ENCODE data around the gene TMTC2. TPM values are rescaled to one million over a fixed set of nuclear protein-coding genes. Genes with fewer than 3 reads are reported as not detected.

The TMTC2 gene
- total RNA-seq, 2 donors from 2014 or later: 4.7 to 9.0 TPM

DNA sequence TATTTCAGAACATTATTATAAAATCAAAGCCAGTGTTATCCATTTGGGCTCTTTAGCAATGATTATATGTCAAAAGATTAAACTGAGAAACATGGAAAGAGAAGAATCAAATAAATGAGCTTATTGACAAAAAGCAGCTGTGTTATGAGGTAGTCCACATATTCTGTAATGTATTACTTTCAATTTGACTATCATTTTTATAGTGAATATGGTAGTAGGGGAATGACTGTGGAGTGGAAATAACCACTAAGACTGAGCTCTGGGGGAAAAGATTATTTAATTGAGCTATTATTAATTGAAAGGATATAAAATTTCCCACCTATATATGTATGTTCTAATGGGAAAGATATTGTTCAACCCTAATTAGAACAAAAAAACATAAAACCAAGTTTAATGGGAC is 381.3 kb downstream of the TMTC2 start:
- Mint-ChIP-seq H3K27ac (no peak overlapping the region), H3K9me3 (peaks cover 8 to 10% of the 10 kb centered on the region in 2 donors), H3K4me3 (no peak overlapping the region), H3K4me1 (ENCODE audit: low read depth) (no peaks in the 10 kb centered on the region), H3K36me3 (ENCODE audit: insufficient read depth in 2 of 2) (peaks cover 0 to 3% of the 10 kb centered on the region in 2 donors), H3K27me3 (ENCODE audit: low read depth) (no peaks in the 10 kb centered on the region)
- ATAC-seq (replicated peaks in 1 of 2): no peak
- DNase-seq: no peak

DNA sequence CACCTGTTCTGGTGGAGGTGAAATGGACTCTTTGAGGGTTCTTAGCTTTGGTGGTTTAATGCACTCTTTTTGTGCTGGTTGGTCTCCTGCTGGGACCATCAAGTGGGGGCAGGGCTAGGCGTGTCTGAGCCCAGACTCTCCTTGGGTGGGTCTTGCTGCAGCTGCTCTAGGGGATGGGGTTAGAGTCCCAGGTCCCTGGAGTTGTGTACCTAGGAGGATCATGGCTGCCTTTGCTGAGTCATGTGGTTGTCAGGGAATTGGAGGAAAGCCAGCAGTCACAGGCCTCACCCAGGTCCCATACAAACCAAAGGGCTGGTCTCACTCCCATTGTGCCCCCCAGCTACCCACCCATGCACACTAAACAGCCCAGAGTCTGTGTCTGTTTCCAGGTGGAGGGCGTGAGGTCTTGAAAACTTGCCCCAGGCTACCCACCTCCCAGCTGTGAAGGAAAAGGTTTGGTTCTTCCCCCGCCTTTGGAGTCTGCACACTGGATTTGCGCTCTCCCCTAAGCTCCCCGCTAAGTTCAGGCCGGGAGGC is 387.7 kb downstream of the TMTC2 start:
- Mint-ChIP-seq H3K4me1 (ENCODE audit: low read depth) (no peaks in the 10 kb centered on the region), H3K36me3 (ENCODE audit: insufficient read depth in 2 of 2) (peaks cover 3 to 8% of the 10 kb centered on the region in 2 donors), H3K9me3 (peaks cover 7 to 13% of the 10 kb centered on the region in 2 donors), H3K27ac (no peak overlapping the region), H3K4me3 (no peak overlapping the region), H3K27me3 (ENCODE audit: low read depth) (no peaks in the 10 kb centered on the region)
- ATAC-seq (replicated peaks in 1 of 2) (no peak), DNase-seq (no peak)

DNA sequence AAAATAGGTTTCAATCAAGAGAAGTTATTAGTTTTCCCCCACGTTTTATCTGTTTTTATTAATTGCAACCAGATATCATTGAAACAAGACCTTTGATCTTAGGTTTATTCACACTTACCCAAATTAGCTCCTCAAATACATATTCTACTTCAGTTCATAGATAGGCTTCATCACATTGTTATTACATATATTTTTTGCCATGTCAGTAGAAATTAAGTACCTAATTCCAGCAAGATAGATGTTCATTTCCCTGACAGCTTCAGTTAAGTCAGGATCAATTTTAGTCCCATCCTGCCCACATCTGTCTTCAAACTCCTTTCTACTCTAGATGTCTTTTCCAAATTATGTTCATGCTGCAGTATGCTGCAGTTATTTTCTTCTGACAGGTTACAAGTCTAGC is 388.8 kb downstream of the TMTC2 start:
- Mint-ChIP-seq H3K36me3 (ENCODE audit: insufficient read depth in 2 of 2) (peaks cover 3 to 8% of the 10 kb centered on the region in 2 donors), H3K27ac (no peak overlapping the region), H3K27me3 (ENCODE audit: low read depth) (no peaks in the 10 kb centered on the region), H3K9me3 (peaks cover 6 to 13% of the 10 kb centered on the region in 2 donors), H3K4me1 (ENCODE audit: low read depth) (no peaks in the 10 kb centered on the region), H3K4me3 (no peak overlapping the region)
- ATAC-seq (replicated peaks in 1 of 2) (no peak), DNase-seq (no peak)

DNA sequence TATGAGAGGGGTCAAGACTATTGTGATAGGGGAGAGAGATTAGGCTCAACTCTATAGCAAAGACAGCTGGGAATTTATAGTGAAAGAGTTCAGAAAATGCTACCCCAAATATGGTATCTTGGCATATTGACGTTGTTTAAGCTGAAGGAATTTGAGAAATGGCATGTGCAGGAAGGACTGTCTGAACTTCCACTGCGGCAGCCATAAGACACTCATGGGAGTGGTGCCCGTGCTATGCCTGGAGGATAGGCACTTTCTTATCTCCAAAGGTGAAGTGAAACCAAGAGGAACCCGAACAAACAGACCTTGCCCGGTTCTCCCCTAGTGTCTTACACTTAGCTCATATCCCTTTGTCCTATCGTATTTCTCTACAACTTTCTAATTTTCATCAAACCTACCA is 390.3 kb downstream of the TMTC2 start:
- ATAC-seq (replicated peaks in 1 of 2) (no peak), DNase-seq (no peak)
- H3K27me3 Mint-ChIP-seq (ENCODE audit: low read depth): no peaks in the 10 kb centered on the region
- peaks cover 2 to 6% of the 10 kb centered on the region in 2 donors for H3K9me3 Mint-ChIP-seq
- no peaks in the 10 kb centered on the region for H3K4me1 Mint-ChIP-seq (ENCODE audit: low read depth)
- H3K27ac Mint-ChIP-seq: no peak overlapping the region
- H3K4me3 Mint-ChIP-seq: no peak overlapping the region
- peaks cover 3 to 8% of the 10 kb centered on the region in 2 donors for H3K36me3 Mint-ChIP-seq (ENCODE audit: insufficient read depth in 2 of 2)

DNA sequence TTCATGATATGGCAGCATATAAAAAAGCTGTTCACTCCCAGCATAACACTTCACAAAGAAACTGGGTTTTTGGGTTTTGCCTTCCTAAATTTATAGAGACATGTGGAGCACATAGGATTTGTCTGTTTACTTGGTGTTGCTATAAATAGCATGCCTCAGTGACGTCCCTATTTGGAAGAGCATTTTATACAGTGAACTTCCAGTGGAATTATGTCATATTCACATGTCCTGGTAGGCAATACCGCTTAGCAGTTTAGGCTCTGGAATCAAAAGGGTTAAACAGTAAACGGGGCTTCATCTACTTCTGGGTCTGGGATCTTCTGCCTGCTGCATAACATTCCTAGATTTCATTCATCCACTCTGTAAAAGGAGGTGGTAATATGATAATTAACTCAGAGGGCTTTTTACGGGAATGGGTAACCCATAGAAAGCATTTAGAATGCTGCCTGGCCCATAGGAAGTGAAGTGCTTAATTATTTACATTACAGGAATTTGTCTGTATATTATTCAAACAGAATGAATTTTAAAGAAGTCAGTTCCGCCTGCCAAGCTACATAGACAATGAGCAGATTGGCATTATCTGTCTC is 396.1 kb downstream of the TMTC2 start:
- H3K36me3 Mint-ChIP-seq (ENCODE audit: insufficient read depth in 2 of 2): no peaks in the 10 kb centered on the region
- no peaks in the 10 kb centered on the region for H3K4me1 Mint-ChIP-seq (ENCODE audit: low read depth)
- no peak for ATAC-seq (replicated peaks in 1 of 2)
- H3K27ac Mint-ChIP-seq: no peak overlapping the region
- peaks cover 0 to 2% of the 10 kb centered on the region in 2 donors for H3K9me3 Mint-ChIP-seq
- H3K27me3 Mint-ChIP-seq (ENCODE audit: low read depth): no peaks in the 10 kb centered on the region
- DNase-seq: no peak
- no peak overlapping the region for H3K4me3 Mint-ChIP-seq

DNA sequence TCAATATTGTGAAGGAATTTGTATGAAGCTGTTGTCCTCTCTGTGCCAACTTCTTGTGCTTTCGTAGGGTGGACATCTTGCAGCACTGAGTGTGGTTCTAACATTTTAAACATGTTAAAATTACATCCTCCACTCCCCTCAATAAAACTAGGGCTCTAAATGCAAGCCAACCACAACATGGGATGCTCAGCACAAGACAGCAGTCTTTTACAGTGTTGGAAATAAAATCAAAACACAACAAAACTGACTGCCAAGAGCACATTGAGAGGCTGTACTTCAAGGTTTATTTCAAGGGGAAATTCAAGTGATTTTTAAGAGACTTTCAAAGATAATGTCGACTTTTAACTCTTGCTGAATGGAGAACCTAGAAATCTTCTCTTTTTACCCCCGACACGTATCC is 396.9 kb downstream of the TMTC2 start:
- no peaks in the 10 kb centered on the region for H3K36me3 Mint-ChIP-seq (ENCODE audit: insufficient read depth in 2 of 2)
- no peaks in the 10 kb centered on the region for H3K27me3 Mint-ChIP-seq (ENCODE audit: low read depth)
- H3K4me3 Mint-ChIP-seq: no peak overlapping the region
- ATAC-seq (replicated peaks in 1 of 2): no peak
- no peak for DNase-seq
- no peaks in the 10 kb centered on the region for H3K4me1 Mint-ChIP-seq (ENCODE audit: low read depth)
- no peak overlapping the region for H3K27ac Mint-ChIP-seq
- peaks cover 0 to 2% of the 10 kb centered on the region in 2 donors for H3K9me3 Mint-ChIP-seq

DNA sequence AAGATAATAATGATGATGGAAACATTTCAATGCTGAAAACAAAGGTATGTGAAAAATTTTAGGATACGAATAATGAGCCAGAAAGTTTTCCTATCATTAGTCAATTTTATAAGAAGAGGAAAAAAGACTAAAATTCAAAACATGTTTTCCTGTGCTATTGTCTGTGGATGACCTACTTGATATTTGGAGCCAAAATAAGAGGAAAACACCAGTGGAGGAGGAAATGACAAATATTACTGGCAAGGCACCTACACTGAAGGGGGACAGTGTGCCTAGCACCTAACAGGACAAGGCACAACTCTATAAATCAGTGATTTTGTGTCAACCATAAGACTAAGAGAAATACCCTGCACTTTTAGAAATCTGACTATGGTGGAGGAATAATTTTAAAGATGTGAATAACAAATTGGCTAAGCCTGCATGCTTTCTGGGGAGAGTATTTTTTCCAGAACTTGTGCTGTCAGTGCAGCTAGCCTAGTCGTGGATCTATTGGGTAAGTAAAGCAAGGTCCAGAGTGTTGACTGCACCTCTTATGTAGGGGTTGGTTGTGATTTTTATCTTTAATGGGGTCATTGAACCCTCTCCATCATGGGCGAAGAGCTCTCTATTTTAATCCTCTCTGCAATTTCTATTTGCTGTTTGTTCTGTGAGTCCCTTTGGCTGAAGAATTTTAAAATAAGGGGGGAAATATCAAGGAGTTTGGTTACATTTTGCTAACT is 398.0 kb downstream of the TMTC2 start:
- Mint-ChIP-seq H3K4me3 (no peak overlapping the region), H3K4me1 (ENCODE audit: low read depth) (no peaks in the 10 kb centered on the region), H3K27me3 (ENCODE audit: low read depth) (no peaks in the 10 kb centered on the region), H3K9me3 (peaks cover 0 to 2% of the 10 kb centered on the region in 2 donors), H3K27ac (no peak overlapping the region), H3K36me3 (ENCODE audit: insufficient read depth in 2 of 2) (no peaks in the 10 kb centered on the region)
- DNase-seq (no peak), ATAC-seq (replicated peaks in 1 of 2) (no peak)

DNA sequence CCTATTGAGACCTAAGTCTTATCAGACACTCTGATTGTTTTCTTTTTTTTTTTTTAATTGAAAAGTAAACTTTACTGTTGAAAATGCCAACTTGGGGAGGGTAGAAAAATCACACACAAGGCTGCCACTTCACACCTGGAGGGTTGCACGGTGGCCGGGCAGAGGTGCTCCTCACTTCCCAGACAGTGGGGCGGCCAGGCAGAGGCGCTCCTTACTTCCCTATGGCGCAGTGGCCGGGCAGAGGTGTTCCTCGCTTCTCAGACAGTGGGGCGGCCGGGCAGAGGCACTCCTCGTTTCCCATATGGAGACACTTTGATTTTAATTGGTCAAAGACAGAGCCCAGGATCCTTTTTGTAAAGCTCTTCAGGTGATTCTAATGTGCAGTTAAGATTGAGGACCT is 399.3 kb downstream of the TMTC2 start:
- no peaks in the 10 kb centered on the region for H3K36me3 Mint-ChIP-seq (ENCODE audit: insufficient read depth in 2 of 2)
- no peak overlapping the region for H3K4me3 Mint-ChIP-seq
- DNase-seq (no peak), ATAC-seq (replicated peaks in 1 of 2) (no peak)
- H3K27me3 Mint-ChIP-seq (ENCODE audit: low read depth): no peaks in the 10 kb centered on the region
- no peaks in the 10 kb centered on the region for H3K4me1 Mint-ChIP-seq (ENCODE audit: low read depth)
- no peak overlapping the region for H3K27ac Mint-ChIP-seq
- H3K9me3 Mint-ChIP-seq: peaks cover 0 to 2% of the 10 kb centered on the region in 2 donors

DNA sequence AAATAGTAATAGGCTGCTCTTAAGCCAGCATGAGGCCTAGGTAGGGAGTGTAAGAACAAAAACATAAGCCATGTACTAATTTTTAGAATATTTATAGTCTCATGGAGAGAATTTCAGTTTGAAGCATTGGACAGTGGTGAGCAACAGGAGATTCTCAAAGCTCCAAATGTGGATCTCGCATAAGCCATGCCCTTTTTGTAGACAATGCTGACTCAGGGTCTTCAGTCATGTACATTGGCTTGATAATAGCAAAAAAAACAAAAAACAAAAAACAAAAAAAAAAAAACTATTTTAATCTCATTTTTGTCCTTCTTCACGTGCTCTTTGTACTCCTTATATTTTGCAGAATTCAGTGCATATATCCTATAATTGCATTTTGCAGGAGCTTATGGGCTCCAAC is 402.9 kb downstream of the TMTC2 start:
- peaks cover 0 to 2% of the 10 kb centered on the region in 2 donors for H3K9me3 Mint-ChIP-seq
- DNase-seq (no peak), ATAC-seq (replicated peaks in 1 of 2) (no peak)
- H3K36me3 Mint-ChIP-seq (ENCODE audit: insufficient read depth in 2 of 2): no peaks in the 10 kb centered on the region
- H3K4me3 Mint-ChIP-seq: no peak overlapping the region
- H3K27ac Mint-ChIP-seq: no peak overlapping the region
- H3K4me1 Mint-ChIP-seq (ENCODE audit: low read depth): no peaks in the 10 kb centered on the region
- H3K27me3 Mint-ChIP-seq (ENCODE audit: low read depth): no peaks in the 10 kb centered on the region

DNA sequence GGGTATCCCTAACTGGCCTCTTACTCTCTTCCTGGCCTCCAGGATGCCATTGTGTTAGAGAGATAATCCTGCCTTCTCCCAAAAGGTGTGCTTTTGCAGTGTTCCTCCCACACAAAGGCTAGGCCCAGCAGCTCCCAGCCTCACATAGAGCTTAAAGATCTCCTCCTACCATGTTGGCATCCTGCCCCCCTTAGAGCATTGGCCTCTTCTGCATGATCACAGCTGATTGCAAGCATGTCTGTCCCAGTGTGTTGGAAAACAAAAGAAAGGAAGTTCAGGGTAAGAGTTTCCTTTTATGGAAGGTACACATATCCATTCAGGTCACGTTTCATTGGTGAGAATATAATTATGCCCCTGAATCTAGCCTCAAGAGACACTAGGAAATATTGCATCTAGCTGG is 405.4 kb downstream of the TMTC2 start:
- H3K4me3 Mint-ChIP-seq: no peak overlapping the region
- peaks cover 5% of the 10 kb centered on the region in 2 donors for H3K9me3 Mint-ChIP-seq
- DNase-seq (no peak), ATAC-seq (replicated peaks in 1 of 2) (no peak)
- H3K36me3 Mint-ChIP-seq (ENCODE audit: insufficient read depth in 2 of 2): no peaks in the 10 kb centered on the region
- no peaks in the 10 kb centered on the region for H3K27me3 Mint-ChIP-seq (ENCODE audit: low read depth)
- H3K27ac Mint-ChIP-seq: no peak overlapping the region
- H3K4me1 Mint-ChIP-seq (ENCODE audit: low read depth): no peaks in the 10 kb centered on the region

DNA sequence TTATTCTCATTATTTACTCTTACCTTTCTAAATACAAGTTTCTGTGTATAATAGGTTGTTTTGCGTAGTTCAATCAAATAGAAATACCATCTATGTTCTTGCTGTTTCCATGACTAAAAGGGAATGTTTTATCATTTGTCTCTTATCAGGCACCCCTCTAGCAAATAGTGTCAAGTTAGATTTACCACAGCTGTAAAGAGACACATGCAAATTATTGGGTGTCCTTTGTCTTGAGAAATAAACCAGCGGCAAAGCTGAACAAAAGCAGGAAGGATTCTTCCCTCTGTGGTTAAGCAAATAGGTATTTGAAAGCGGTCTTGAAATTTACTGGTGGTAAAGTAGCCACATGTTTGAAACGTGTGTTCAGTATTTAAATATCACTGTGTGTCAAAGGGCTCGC is 405.9 kb downstream of the TMTC2 start:
- H3K27me3 Mint-ChIP-seq (ENCODE audit: low read depth): no peaks in the 10 kb centered on the region
- H3K4me1 Mint-ChIP-seq (ENCODE audit: low read depth): no peaks in the 10 kb centered on the region
- H3K4me3 Mint-ChIP-seq: no peak overlapping the region
- peaks cover 3 to 5% of the 10 kb centered on the region in 2 donors for H3K9me3 Mint-ChIP-seq
- H3K36me3 Mint-ChIP-seq (ENCODE audit: insufficient read depth in 2 of 2): no peaks in the 10 kb centered on the region
- H3K27ac Mint-ChIP-seq: no peak overlapping the region
- DNase-seq: no peak
- ATAC-seq (replicated peaks in 1 of 2): no peak

DNA sequence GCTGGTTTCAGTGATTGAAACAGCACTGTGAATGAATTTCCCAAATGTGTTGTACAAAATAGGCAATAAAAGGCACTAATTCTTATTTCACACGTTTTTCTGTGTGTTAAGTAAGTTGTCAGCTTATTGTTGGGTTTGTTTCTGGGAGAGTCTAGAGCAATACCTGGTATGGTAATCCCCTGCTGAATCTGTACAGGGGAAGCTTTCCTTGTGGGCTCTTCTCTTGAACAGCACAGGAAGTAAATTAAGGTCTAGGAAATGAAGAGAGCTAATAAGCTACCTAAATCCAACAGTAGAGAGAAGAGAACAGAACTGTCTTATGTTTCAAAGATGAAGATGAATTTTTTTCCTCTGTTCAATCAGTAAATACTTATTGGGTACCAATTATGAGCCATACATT is 406.7 kb downstream of the TMTC2 start:
- Mint-ChIP-seq H3K4me3 (no peak overlapping the region), H3K9me3 (peaks cover 3 to 5% of the 10 kb centered on the region in 2 donors), H3K4me1 (ENCODE audit: low read depth) (no peaks in the 10 kb centered on the region), H3K36me3 (ENCODE audit: insufficient read depth in 2 of 2) (no peaks in the 10 kb centered on the region), H3K27ac (no peak overlapping the region), H3K27me3 (ENCODE audit: low read depth) (no peaks in the 10 kb centered on the region)
- DNase-seq (no peak), ATAC-seq (replicated peaks in 1 of 2) (no peak)

DNA sequence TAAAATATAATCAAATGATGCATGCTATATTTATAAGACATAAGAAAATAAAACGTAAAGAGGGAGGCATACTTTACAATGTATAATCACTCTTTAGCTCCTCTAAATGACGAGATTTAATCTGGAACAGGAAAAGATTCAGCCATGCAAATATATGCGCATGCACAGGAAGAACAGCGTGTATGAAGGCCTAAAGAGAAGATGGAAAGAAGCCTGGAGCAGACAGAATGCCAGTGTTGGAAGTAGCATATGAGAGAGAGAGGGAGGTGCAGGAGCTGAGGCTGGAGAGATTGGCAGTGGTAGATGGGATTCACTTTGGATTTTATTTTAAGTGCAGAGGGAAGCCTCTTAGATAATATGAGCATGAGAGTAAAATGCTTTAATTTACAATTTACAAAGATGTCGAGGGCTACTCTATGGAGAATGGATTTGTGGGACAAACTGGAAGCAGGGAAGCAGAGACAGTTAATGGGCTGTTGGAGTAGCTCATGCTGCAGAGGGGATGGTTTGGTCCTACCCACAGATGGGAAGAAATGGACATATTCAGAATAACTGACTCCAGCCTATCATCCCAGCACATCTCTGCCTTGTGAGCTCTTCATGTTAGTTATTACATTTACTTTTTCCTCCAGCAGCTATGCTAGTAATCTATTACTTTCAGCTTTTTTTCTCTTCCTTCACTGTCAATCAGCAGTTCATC is 411.1 kb downstream of the TMTC2 start:
- DNase-seq (no peak), ATAC-seq (replicated peaks in 1 of 2) (no peak)
- Mint-ChIP-seq H3K9me3 (peaks cover 3 to 5% of the 10 kb centered on the region in 2 donors), H3K36me3 (ENCODE audit: insufficient read depth in 2 of 2) (no peaks in the 10 kb centered on the region), H3K4me1 (ENCODE audit: low read depth) (no peaks in the 10 kb centered on the region), H3K27ac (no peak overlapping the region), H3K27me3 (ENCODE audit: low read depth) (no peaks in the 10 kb centered on the region), H3K4me3 (no peak overlapping the region)
